Parathyroid adenoma (tissue), 2 donors: ENCODE results near the gene CAPN13.

Experiments used
- H2AFZ ChIP-seq: fragments of 300-600 bp; sonication (generic); one replicate; pipeline ENCODE4 v1.7.0; 2017; ENCODE audit warnings: antibody characterized with exemption, mild to moderate bottlenecking
- H3K27ac ChIP-seq: fragments of 300-600 bp; sonication (generic); one replicate; pipeline ENCODE4 v1.7.0; 2017
- H3K27me3 ChIP-seq: fragments of 300-600 bp; sonication (generic); one replicate; pipeline ENCODE4 v1.7.0; 2017; ENCODE audit warnings: low read length; ENCODE audit not compliant: control insufficient read depth, insufficient read depth
- H3K36me3 ChIP-seq: fragments of 300-600 bp; sonication (generic); one replicate; pipeline ENCODE4 v1.7.0; 2017; ENCODE audit warnings: low read length; ENCODE audit not compliant: control insufficient read depth, insufficient read depth
- H3K4me1 ChIP-seq: fragments of 300-600 bp; sonication (generic); one replicate; pipeline ENCODE4 v1.7.0; 2017; ENCODE audit warnings: control low read depth
- H3K4me2 ChIP-seq: fragments of 300-600 bp; sonication (generic); one replicate; pipeline ENCODE4 v1.7.0; 2017; ENCODE audit warnings: low read length
- H3K4me3 ChIP-seq: fragments of 300-600 bp; sonication (generic); one replicate; pipeline ENCODE4 v1.7.0; 2017; ENCODE audit warnings: low read depth, low read length
- H3K79me2 ChIP-seq: fragments of 300-600 bp; sonication (generic); one replicate; pipeline ENCODE4 v1.7.0; 2017; ENCODE audit warnings: control low read depth
- H3K9ac ChIP-seq: fragments of 300-600 bp; sonication (generic); one replicate; pipeline ENCODE4 v1.7.0; 2017; ENCODE audit warnings: mild to moderate bottlenecking
- H3K9me3 ChIP-seq: fragments of 300-600 bp; sonication (generic); one replicate; pipeline ENCODE4 v1.7.0; 2017; ENCODE audit warnings: low read length; ENCODE audit not compliant: control insufficient read depth
- TF ChIP-seq, protein P1 (sequence below): fragments of 300-600 bp; sonication (generic); IDR thresholded peaks from one replicate; pipeline ENCODE4 v1.7.0; 2017; ENCODE audit warnings: antibody characterized with exemption, mild to moderate bottlenecking
- donor health status: primary hyperparathyroidism.

CAPN13 gene

DNA sequence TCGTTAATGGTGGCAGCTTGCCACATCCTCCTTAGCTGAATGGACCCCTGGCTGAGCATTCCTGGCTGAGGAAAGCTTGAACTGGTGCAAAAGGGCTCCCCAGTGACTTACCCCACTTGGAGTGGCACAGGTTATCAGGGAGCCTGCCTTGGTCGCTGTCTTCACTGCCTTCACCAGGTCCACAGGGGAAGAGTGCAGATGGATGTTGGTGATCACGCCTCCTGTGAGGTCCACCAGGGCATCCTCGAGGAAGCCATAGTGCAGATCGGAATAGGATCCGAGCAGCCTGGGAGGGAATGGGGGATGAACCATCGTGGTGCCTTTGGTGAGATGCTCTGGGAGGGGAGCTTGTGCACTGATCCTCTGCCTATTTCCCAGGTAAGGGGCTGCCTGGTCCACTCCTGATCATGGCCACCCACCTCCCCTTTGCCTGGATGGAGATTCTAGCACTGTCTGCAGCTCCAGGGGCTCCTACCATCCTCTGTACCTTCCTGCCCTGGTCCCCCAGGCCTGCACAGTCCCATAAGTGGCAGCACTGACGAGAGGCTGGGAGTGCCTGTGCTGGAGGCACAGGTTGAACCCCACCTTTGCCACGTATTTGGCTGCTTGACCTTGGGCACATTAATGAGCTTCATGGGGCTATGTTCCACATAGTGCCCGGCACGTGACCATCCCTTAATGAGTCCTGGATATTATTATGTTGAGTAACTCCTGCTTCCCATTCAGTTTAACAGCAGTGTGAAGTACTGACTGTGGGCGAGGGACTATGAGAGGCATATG, 43.0 kb downstream of the CAPN13 start:
- Histone ChIP-seq H3K9ac (no peak overlapping the region), H3K9me3 (no peaks in the 10 kb centered on the region), H3K27me3 (no peaks in the 10 kb centered on the region), H3K4me3 (no peak overlapping the region), H3K27ac (no peak overlapping the region), H2AFZ (no peak overlapping the region), H3K79me2 (no peaks in the 10 kb centered on the region), H3K4me1 (no peaks in the 10 kb centered on the region), H3K36me3 (no peaks in the 10 kb centered on the region), H3K4me2 (no peak overlapping the region)
- TF ChIP-seq, protein P1, sequence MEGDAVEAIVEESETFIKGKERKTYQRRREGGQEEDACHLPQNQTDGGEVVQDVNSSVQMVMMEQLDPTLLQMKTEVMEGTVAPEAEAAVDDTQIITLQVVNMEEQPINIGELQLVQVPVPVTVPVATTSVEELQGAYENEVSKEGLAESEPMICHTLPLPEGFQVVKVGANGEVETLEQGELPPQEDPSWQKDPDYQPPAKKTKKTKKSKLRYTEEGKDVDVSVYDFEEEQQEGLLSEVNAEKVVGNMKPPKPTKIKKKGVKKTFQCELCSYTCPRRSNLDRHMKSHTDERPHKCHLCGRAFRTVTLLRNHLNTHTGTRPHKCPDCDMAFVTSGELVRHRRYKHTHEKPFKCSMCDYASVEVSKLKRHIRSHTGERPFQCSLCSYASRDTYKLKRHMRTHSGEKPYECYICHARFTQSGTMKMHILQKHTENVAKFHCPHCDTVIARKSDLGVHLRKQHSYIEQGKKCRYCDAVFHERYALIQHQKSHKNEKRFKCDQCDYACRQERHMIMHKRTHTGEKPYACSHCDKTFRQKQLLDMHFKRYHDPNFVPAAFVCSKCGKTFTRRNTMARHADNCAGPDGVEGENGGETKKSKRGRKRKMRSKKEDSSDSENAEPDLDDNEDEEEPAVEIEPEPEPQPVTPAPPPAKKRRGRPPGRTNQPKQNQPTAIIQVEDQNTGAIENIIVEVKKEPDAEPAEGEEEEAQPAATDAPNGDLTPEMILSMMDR: no peak

DNA sequence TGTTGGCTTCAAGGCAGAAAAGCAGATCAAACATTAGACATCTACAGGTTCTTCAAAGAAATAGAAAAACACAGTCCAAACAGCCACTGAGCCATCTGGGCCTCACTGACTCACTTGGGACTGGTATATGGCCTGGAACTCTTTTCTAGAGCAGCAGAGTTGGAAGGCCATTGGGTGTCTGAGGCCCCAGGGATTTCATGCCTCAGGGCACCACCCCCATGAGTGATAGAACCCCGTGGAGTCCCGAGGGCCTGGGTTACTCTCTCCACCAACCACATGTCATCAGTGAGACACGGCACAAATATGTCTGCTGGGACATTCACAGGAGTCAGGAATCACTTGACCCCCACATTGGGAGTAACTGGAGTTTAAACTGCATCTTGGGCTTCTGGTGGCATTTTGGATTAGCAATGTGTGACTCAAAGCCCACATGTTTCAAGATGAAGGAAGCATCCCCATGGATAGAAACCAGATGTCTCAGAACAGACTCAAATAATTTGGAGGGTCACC, 44.0 kb downstream of the CAPN13 start:
- TF ChIP-seq, protein P1: no peak
- Histone ChIP-seq H3K36me3 (no peaks in the 10 kb centered on the region), H3K79me2 (no peaks in the 10 kb centered on the region), H3K4me2 (no peak overlapping the region), H3K27me3 (no peaks in the 10 kb centered on the region), H3K9ac (no peak overlapping the region), H2AFZ (no peak overlapping the region), H3K4me3 (no peak overlapping the region), H3K9me3 (no peaks in the 10 kb centered on the region), H3K27ac (no peak overlapping the region), H3K4me1 (no peaks in the 10 kb centered on the region)

DNA sequence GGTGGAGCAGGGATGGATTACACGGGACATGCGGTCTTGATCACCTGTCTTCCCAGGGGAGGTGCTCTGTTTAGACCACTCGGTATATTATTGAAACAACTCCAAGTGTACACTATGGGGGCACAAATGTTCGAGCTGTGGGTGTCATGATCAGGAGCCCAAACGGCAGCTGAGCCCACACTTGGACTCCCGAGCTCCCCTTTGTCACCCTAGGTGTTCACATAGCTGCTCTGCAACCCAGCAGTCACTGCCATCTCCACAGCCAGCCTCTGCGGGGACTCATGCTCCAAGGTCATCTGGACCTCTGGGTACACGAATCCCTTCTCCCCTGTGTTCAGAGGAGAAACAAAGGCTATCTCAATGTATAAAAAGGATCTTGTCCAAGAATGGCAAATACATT, 46.0 kb downstream of the CAPN13 start:
- TF ChIP-seq, protein P1: no peak
- Histone ChIP-seq H3K27me3 (no peaks in the 10 kb centered on the region), H3K9me3 (no peaks in the 10 kb centered on the region)

DNA sequence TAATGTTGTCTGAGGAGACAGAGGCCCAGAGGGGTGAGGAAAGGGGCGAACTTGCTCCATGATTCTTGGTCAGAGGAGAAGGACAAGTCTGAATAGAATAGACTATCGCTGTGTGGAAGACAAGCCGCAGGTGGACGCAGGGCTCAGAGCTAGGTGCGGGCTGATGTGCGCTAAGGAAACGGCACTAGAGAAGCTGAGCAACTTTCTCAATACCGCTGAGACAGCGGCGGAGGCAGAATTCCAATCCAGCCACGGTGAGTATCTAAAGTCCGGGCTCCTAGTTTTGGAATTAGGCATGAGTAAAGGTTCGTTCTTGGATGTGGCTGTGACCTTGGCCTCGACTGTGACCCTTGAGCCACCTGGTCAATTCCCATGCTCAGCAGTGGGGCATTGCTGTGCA, 47.8 kb downstream of the CAPN13 start:
- Histone ChIP-seq H3K27ac (no peak overlapping the region), H3K36me3 (no peaks in the 10 kb centered on the region), H3K27me3 (no peaks in the 10 kb centered on the region), H3K9ac (no peak overlapping the region), H3K9me3 (no peaks in the 10 kb centered on the region), H3K79me2 (no peaks in the 10 kb centered on the region), H3K4me1 (no peaks in the 10 kb centered on the region), H3K4me3 (no peak overlapping the region), H3K4me2 (no peak overlapping the region), H2AFZ (no peak overlapping the region)
- TF ChIP-seq, protein P1: no peak

More for the DNA sequence above, 46.0 kb downstream of the CAPN13 start:
- Histone ChIP-seq H3K4me2 (no peak overlapping the region), H3K9ac (no peak overlapping the region), H3K4me3 (no peak overlapping the region), H2AFZ (no peak overlapping the region), H3K79me2 (no peaks in the 10 kb centered on the region), H3K4me1 (no peaks in the 10 kb centered on the region), H3K27ac (no peak overlapping the region), H3K36me3 (no peaks in the 10 kb centered on the region)
